Measurements from ENCODE around the gene COPS3. TPM values are rescaled to one million over a fixed set of nuclear protein-coding genes. Genes with fewer than 3 reads are reported as not detected.

COPS3 gene
- total and polyA plus RNA-seq, 2 of the 8 experiments (the other 6 are each of a cell fraction or from before 2014, with no cell fraction given): 82.9 to 110 TPM

GRCh38 chr17:17258998-17259397 is 22.0 kb downstream of the COPS3 start:
- ChIA-PET CTCF (ENCODE audit: partially characterized antibody) (interaction anchor here (3.2 kb wide), 1 partner anchor 11 kb away, joined by 16 read pairs; no protein-coding TSS in a partner anchor), POLR2A (ENCODE audit: partially characterized antibody) (no interaction called here)
- Histone ChIP-seq H3K27me3 (replicated peaks in 1 of 4; ENCODE audit: control insufficient read depth in 3 of 4, extremely low read depth in 1 of 4, insufficient read depth in 3 of 4, low read length in 3 of 4) (no peaks in the 10 kb centered on the region), H2BK5ac (ENCODE audit: low read depth, low read length) (no peak overlapping the region), H3K23ac (ENCODE audit: insufficient read length) (no peak overlapping the region), H3K4me3 (ENCODE audit: extremely low read depth in 1 of 4, insufficient read depth in 2 of 4, low read depth in 3 of 4, low read length in 4 of 4) (no peak overlapping the region), H2BK12ac (ENCODE audit: low read depth, low read length) (no peak overlapping the region), H2BK20ac (ENCODE audit: low read length) (no peak overlapping the region), H2BK15ac (ENCODE audit: low read length) (no peak overlapping the region), H2AK5ac (ENCODE audit: low read depth, low read length) (no peak overlapping the region), H3K18ac (ENCODE audit: extremely low read depth, low read length) (no peak overlapping the region), H3K4me2 (ENCODE audit: insufficient read depth in 1 of 2, low read depth in 2 of 2, low read length in 2 of 2) (no peak overlapping the region), H3K4me1 (replicated peaks in 1 of 4; ENCODE audit: control insufficient read depth in 3 of 4, insufficient read depth in 4 of 4, low read length in 3 of 4) (no peaks in the 10 kb centered on the region), H3K9ac (replicated peaks in 1 of 4; ENCODE audit: extremely low read depth in 1 of 4, low read depth in 3 of 4, low read length in 3 of 4) (no peak overlapping the region), H2BK120ac (replicated peaks; ENCODE audit: low read depth, low read length) (no peak overlapping the region), H4K5ac (ENCODE audit: insufficient read length, low read depth, low read length) (no peak overlapping the region), H3K23me2 (ENCODE audit: low read depth, low read length) (no peaks in the 10 kb centered on the region), H3K27ac (ENCODE audit: low read depth, low read length) (no peak overlapping the region), H4K91ac (replicated peaks; ENCODE audit: insufficient read length, low read length) (no peak overlapping the region), H3K9me3 (ENCODE audit: insufficient read depth in 2 of 2, low read depth in 1 of 2, low read length in 1 of 2) (no peaks in the 10 kb centered on the region), H3K79me2 (ENCODE audit: control insufficient read depth in 1 of 2, insufficient read depth in 2 of 2, low read length in 2 of 2) (no peaks in the 10 kb centered on the region), H3K14ac (ENCODE audit: insufficient read length) (no peak overlapping the region), H3K36me3 (ENCODE audit: control insufficient read depth in 2 of 4, insufficient read depth in 4 of 4, low read length in 3 of 4) (peaks cover 19 to 60% (median 38%) of the 10 kb centered on the region in 4 experiments), H3K56ac (replicated peaks; ENCODE audit: insufficient read length, low read depth, low read length) (no peak overlapping the region), H3K4ac (replicated peaks; ENCODE audit: insufficient read length, low read depth, low read length) (no peak overlapping the region), H4K8ac (ENCODE audit: extremely low read depth, insufficient read depth, low read length) (no peak overlapping the region), H4K20me1 (replicated peaks in 1 of 2; ENCODE audit: control insufficient read depth in 1 of 2, insufficient read depth in 2 of 2, low read length in 2 of 2) (peaks cover 0 to 3% of the 10 kb centered on the region in 2 experiments), H2AFZ (ENCODE audit: low read length) (no peak overlapping the region), H3K79me1 (ENCODE audit: low read depth, low read length) (no peaks in the 10 kb centered on the region)
- DNase-seq (ENCODE audit: low read depth in 1 of 2, low spot score in 2 of 2) (no peak), FAIRE-seq (no peak)
- WGBS, 2 experiments (ENCODE audit: extremely low coverage in 1 of 2, insufficient coverage in 1 of 2, insufficient read length in 1 of 2, insufficient replicate concordance in 2 of 2, low coverage in 1 of 2, low lambda C conversion rate in 2 of 2, missing lambda C conversion rate in 1 of 2): 83% methylated on average over 4 of the region's 4 CpGs; no CpG with 5 or more reads in 1 of the 2 experiments
- TF ChIP-seq CEBPB (IDR thresholded peaks at IDR 0.05; ENCODE audit: low read depth, low read length) (no peak), EZH2 (IDR thresholded peaks at IDR 0.05; ENCODE audit: low read depth, low read length, severe bottlenecking) (no peak), BRCA1 (IDR thresholded peaks at IDR 0.05; ENCODE audit: low read depth, low read length) (no peak), CBX8 (IDR thresholded peaks at IDR 0.05; ENCODE audit: borderline replicate concordance, low read depth, low read length) (no peak)
